Mesothelial cell of epicardium (in vitro differentiated cells): ENCODE results near the gene KRT15. TPM values are rescaled to one million over a fixed set of nuclear protein-coding genes. Genes with fewer than 3 reads are reported as not detected.

ENCODE experiments used
- DNase-seq, 2 experiments: peaks; one replicate each; pipeline ENCODE4 v3.0.0; 2021; ENCODE audit warnings: low spot score in 2 of 2; ENCODE audit not compliant: unreplicated experiment in 2 of 2
- H3K27ac Mint-ChIP-seq: 2 replicates; pipeline ENCODE4 v1.8.0; 2021; ENCODE audit warnings: mixed read lengths
- H3K27me3 Mint-ChIP-seq: 2 replicates; pipeline ENCODE4 v1.8.0; 2021; ENCODE audit warnings: low read depth, mixed read lengths
- H3K36me3 Mint-ChIP-seq: 2 replicates; pipeline ENCODE4 v1.8.0; 2021; ENCODE audit warnings: mixed read lengths
- H3K4me1 Mint-ChIP-seq: 2 replicates; pipeline ENCODE4 v1.8.0; 2021; ENCODE audit warnings: mixed read lengths
- H3K4me3 Mint-ChIP-seq: 2 replicates; pipeline ENCODE4 v1.8.0; 2021; ENCODE audit warnings: mild to moderate bottlenecking, moderate library complexity, mixed read lengths
- H3K9me3 Mint-ChIP-seq: 2 replicates; pipeline ENCODE4 v1.8.0; 2021; ENCODE audit warnings: mixed read lengths
- CTCF ChIP-seq: fragments of 200-600 bp; sonication (generic); IDR thresholded peaks from one replicate; pipeline ENCODE4 v1.5.0; 2021; ENCODE audit warnings: antibody characterized with exemption; ENCODE audit not compliant: unreplicated experiment
- total RNA-seq: library from RNA; stranded (reverse); gene quantifications from 3 replicates; pipeline ENCODE4 v1.2.1, GENCODE V29; 2021

Gene KRT15
- total RNA-seq, 1 donor from 2014 or later, result 8.5 TPM

GRCh38 chr17:41538565-41538991 is 19.9 kb upstream of the KRT15 start:
- Mint-ChIP-seq H3K9me3 (no peaks in the 10 kb centered on the region), H3K4me1 (peaks cover 57% of the 10 kb centered on the region), H3K4me3 (no peak overlapping the region)

GRCh38 chr17:41537990-41538389 is 19.3 kb upstream of the KRT15 start:
- Mint-ChIP-seq H3K27me3 (no peaks in the 10 kb centered on the region), H3K4me1 (peaks cover 60% of the 10 kb centered on the region), H3K4me3 (no peak overlapping the region), H3K9me3 (no peaks in the 10 kb centered on the region), H3K27ac (peak overlapping the region; percentile 75), H3K36me3 (no peaks in the 10 kb centered on the region)
- TF ChIP-seq CTCF, result no peak
- no peak for DNase-seq

More at GRCh38 chr17:41538565-41538991, 19.9 kb upstream of the KRT15 start:
- DNase-seq, result no peak
- Mint-ChIP-seq H3K27ac (peak overlapping the region; percentile 70), H3K36me3 (no peaks in the 10 kb centered on the region), H3K27me3 (no peaks in the 10 kb centered on the region)
- no peak for TF ChIP-seq CTCF

- Mint-ChIP-seq H3K27ac (peak overlapping the region; percentile 75), H3K4me3 (no peak overlapping the region), H3K36me3 (no peaks in the 10 kb centered on the region)
Measured at GRCh38 chr17:41537614-41537954, 18.9 kb upstream of the KRT15 start.

GRCh38 chr17:41536741-41537613 is 18.3 kb upstream of the KRT15 start:
- TF ChIP-seq CTCF, result no peak
- DNase-seq, result no peak
- Mint-ChIP-seq H3K36me3 (no peaks in the 10 kb centered on the region), H3K27me3 (no peaks in the 10 kb centered on the region), H3K9me3 (no peaks in the 10 kb centered on the region), H3K4me1 (peaks cover 64% of the 10 kb centered on the region), H3K4me3 (no peak overlapping the region), H3K27ac (peak overlapping the region; percentile 75)

More at GRCh38 chr17:41537614-41537954, 18.9 kb upstream of the KRT15 start:
- H3K9me3 Mint-ChIP-seq, result no peaks in the 10 kb centered on the region
- H3K4me1 Mint-ChIP-seq, result peaks cover 64% of the 10 kb centered on the region
- TF ChIP-seq CTCF, result no peak
- no peak for DNase-seq
- no peaks in the 10 kb centered on the region for H3K27me3 Mint-ChIP-seq

GRCh38 chr17:41535764-41536481 is 17.2 kb upstream of the KRT15 start:
- DNase-seq, result no peak
- no peak overlapping the region for H3K4me3 Mint-ChIP-seq
- no peaks in the 10 kb centered on the region for H3K9me3 Mint-ChIP-seq
- TF ChIP-seq CTCF, result no peak
- no peaks in the 10 kb centered on the region for H3K36me3 Mint-ChIP-seq
- H3K4me1 Mint-ChIP-seq, result peaks cover 61% of the 10 kb centered on the region
- no peaks in the 10 kb centered on the region for H3K27me3 Mint-ChIP-seq
- peak overlapping the region; percentile 59 for H3K27ac Mint-ChIP-seq
